Endothelial cell of umbilical vein (primary cell): ENCODE results near the gene LAX1. TPM values are rescaled to one million over a fixed set of nuclear protein-coding genes. Genes with fewer than 3 reads are reported as not detected.

ENCODE experiments used
- BruUV-seq: library from RNA; stranded (reverse); fragments of 400-500 nt; replicated peaks from 2 replicates; lab custom pipeline; 2021; lab: Mats Ljungman, UMichigan
- CTCF ChIA-PET: fragments of 300-600, 350-600 bp; sonication (Branson Sonifier 250); formaldehyde crosslinking; loops from one replicate; lab custom pipeline; 2021; ENCODE audit warnings: antibody characterized with exemption, inconsistent platforms; lab: Charles Lee
- POLR2A ChIA-PET: fragments of 300-600, 350-600 bp; sonication (Branson Sonifier 250); formaldehyde crosslinking; loops from one replicate; lab custom pipeline; 2021; ENCODE audit warnings: antibody characterized with exemption, inconsistent platforms; lab: Charles Lee
- DNase-seq: peaks from one replicate; pipeline ENCODE4 v3.0.0-alpha.2; 2011; ENCODE audit warnings: low read depth, low spot score
- FAIRE-seq: peaks from 2 replicates; lab custom pipeline; 2011; peaks lifted over from hg19 to GRCh38; lab: Jason Lieb, UNC
- H2AFZ ChIP-seq: 2 replicates; pipeline ENCODE4 v1.6.0; 2012; ENCODE audit warnings: low read depth, low read length, control low read depth, inconsistent platforms
- H3K27ac ChIP-seq: 2 replicates; pipeline ENCODE4 v1.5.1; 2011; ENCODE audit warnings: low read depth, mild to moderate bottlenecking, control low read depth, low read length, moderate library complexity; ENCODE audit not compliant: insufficient read depth
- H3K27me3 ChIP-seq, 2 experiments: 2 replicates each; pipeline versions ENCODE4 v1.6.0 to v1.6.1; 2011; ENCODE audit warnings: low read length in 2 of 2, mixed read lengths in 1 of 2; ENCODE audit not compliant: control insufficient read depth in 2 of 2, insufficient read depth in 2 of 2
- H3K36me3 ChIP-seq, 2 experiments: 2 replicates in 1 of 2; 3 replicates in 1 of 2; pipeline ENCODE4 v1.5.1; 2011; ENCODE audit warnings: low read length in 2 of 2, mild to moderate bottlenecking in 1 of 2, moderate library complexity in 1 of 2; ENCODE audit not compliant: control insufficient read depth in 2 of 2, insufficient read depth in 2 of 2; ENCODE audit errors: extremely low read depth in 1 of 2
- H3K4me1 ChIP-seq: 3 replicates; pipeline ENCODE4 v1.5.1; 2011; ENCODE audit warnings: mild to moderate bottlenecking, low read length; ENCODE audit not compliant: control insufficient read depth, insufficient read depth; ENCODE audit errors: extremely low read depth
- H3K4me2 ChIP-seq: 2 replicates; pipeline ENCODE4 v1.6.1; 2011; ENCODE audit warnings: low read length, control low read depth, mixed read lengths; ENCODE audit not compliant: insufficient read depth
- H3K4me3 ChIP-seq, 3 experiments: fragments of 200-600 bp in 1 of 3; sonication (generic), shearing (Covaris generic) in 1 of 3; replicated peaks in 1 of 3; 2 replicates each; pipeline ENCODE4 v1.5.1; 2011 to 2016; ENCODE audit warnings: control low read depth in 3 of 3, low read length in 3 of 3, mild to moderate bottlenecking in 2 of 3, inconsistent platforms in 1 of 3, low read depth in 1 of 3, moderate library complexity in 1 of 3; ENCODE audit not compliant: insufficient read depth in 1 of 3
- H3K79me2 ChIP-seq: 2 replicates; pipeline ENCODE4 v1.6.0; 2012; ENCODE audit warnings: low read length, inconsistent platforms; ENCODE audit not compliant: control insufficient read depth, insufficient read depth
- H3K9ac ChIP-seq: replicated peaks from 2 replicates; pipeline ENCODE3; 2011; ENCODE audit warnings: low read length, control low read depth; ENCODE audit not compliant: insufficient read depth; ENCODE audit errors: extremely low read depth
- H3K9me1 ChIP-seq: replicated peaks from 3 replicates; pipeline ENCODE4 v1.6.0; 2011; ENCODE audit warnings: mild to moderate bottlenecking, low read length; ENCODE audit not compliant: control insufficient read depth, insufficient read depth; ENCODE audit errors: extremely low read depth
- H3K9me3 ChIP-seq: replicated peaks from 2 replicates; pipeline ENCODE4 v1.5.1; 2012; ENCODE audit warnings: low read length, inconsistent platforms; ENCODE audit not compliant: control insufficient read depth, insufficient read depth
- H4K20me1 ChIP-seq: replicated peaks from 2 replicates; pipeline ENCODE3; 2011; ENCODE audit warnings: mild to moderate bottlenecking, low read length; ENCODE audit not compliant: control insufficient read depth, insufficient read depth; ENCODE audit errors: extremely low read depth
- CTCF ChIP-seq, 2 donors: IDR thresholded peaks; 1 replicate in 1 of 2; 2 replicates in 1 of 2; pipeline ENCODE4 v1.5.1; 2011; ENCODE audit warnings: low read length in 2 of 2, mild to moderate bottlenecking in 2 of 2, moderate library complexity in 2 of 2, control low read depth in 1 of 2, inconsistent platforms in 1 of 2, low read depth in 1 of 2; ENCODE audit not compliant: insufficient read depth in 1 of 2; ENCODE audit errors: extremely low read depth in 1 of 2
- FOS ChIP-seq: IDR thresholded peaks from 2 replicates; pipeline ENCODE4 v1.6.1; 2011; ENCODE audit warnings: mild to moderate bottlenecking, low read length, moderate library complexity, borderline replicate concordance; ENCODE audit not compliant: insufficient read depth
- GATA2 ChIP-seq: IDR thresholded peaks from 2 replicates; pipeline ENCODE4 v1.7.0; 2011; ENCODE audit warnings: low read depth, mild to moderate bottlenecking, moderate library complexity, mixed read lengths, low read length; ENCODE audit not compliant: insufficient read length, insufficient read depth
- MAX ChIP-seq: IDR thresholded peaks from 2 replicates; pipeline ENCODE4 v1.6.1; 2011; ENCODE audit not compliant: insufficient read depth, insufficient read length
- MYC ChIP-seq: IDR thresholded peaks from one replicate; pipeline ENCODE4 v1.6.1; 2011; ENCODE audit warnings: mild to moderate bottlenecking, low read depth, low read length
- POLR2A ChIP-seq: IDR thresholded peaks from 2 replicates; pipeline ENCODE4 v1.6.1; 2012; ENCODE audit warnings: low read depth, mild to moderate bottlenecking, control low read depth, low read length
- POLR2AphosphoS5 ChIP-seq: IDR thresholded peaks from 2 replicates; pipeline ENCODE4 v1.6.1; 2012; ENCODE audit warnings: low read depth, mild to moderate bottlenecking, control low read depth, low read length, moderate library complexity; ENCODE audit not compliant: insufficient read depth
- dilution Hi-C: fragments of 300-500 bp; cut with MboI; formaldehyde crosslinking; loops from one replicate; pipeline ENCODE4 v1.15.0; 2019; ENCODE audit warnings: low sequenced_read_pairs; ENCODE audit not compliant: extremely low pct_ligation_motif_present
- intact Hi-C: fragments of 100-400 bp; cut with micrococcal nuclease; formaldehyde crosslinking; loops from one replicate; pipeline ENCODE4 v1.10.0; 2022
- polyA plus RNA-seq, 4 experiments: library from polyadenylated mRNA; depleted of rRNA in 3 of 4; stranded (reverse) in 3 of 4; unstranded in 1 of 4; fragments of >200 nt; gene quantifications; 2 replicates each; pipeline versions ENCODE4 v1.2.1 to v1.2.3, GENCODE V29; 2011 to 2012; ENCODE audit warnings: missing spikeins in 1 of 4
- total RNA-seq: library from RNA; stranded (reverse); gene quantifications from 2 replicates; pipeline ENCODE4 v1.2.3, GENCODE V29; 2021

LAX1 gene
- total and polyA plus RNA-seq, 2 donors (not counting 3 experiments of a cell fraction or from before 2014, with no cell fraction given) = not detected

GRCh38 chr1:203763505-203763904, 1.5 kb upstream of the LAX1 start:
- Histone ChIP-seq H4K20me1 (no peaks in the 10 kb centered on the region), H3K4me2 (no peak overlapping the region), H3K9me3 (no peaks in the 10 kb centered on the region), H2AFZ (no peak overlapping the region), H3K36me3 (no peaks in the 10 kb centered on the region), H3K4me3 (no peak overlapping the region), H3K79me2 (no peaks in the 10 kb centered on the region), H3K9me1 (no peaks in the 10 kb centered on the region), H3K9ac (no peak overlapping the region), H3K4me1 (no peaks in the 10 kb centered on the region), H3K27ac (no peak overlapping the region), H3K27me3 (peaks cover 4 to 6% of the 10 kb centered on the region in 2 experiments)
- ChIA-PET CTCF (no interaction called here), POLR2A (no interaction called here)
- intact Hi-C loops = no loop called here
- TF ChIP-seq POLR2A (no peak), FOS (no peak), GATA2 (no peak), CTCF (IDR thresholded peaks at IDR 0.05; ENCODE audit: extremely low read depth in 1 of 2, insufficient read depth in 1 of 2, low read depth in 1 of 2, low read length in 2 of 2) (no peak), POLR2AphosphoS5 (no peak), MYC (no peak), MAX (no peak)
- DNase-seq (no peak), FAIRE-seq (no peak)
- BruUV-seq = no TSS peak
- dilution Hi-C loops = no loop called here
